Cardiac septum (tissue), 1 donor: ENCODE data around the gene SERPINB4. TPM values are rescaled to one million over a fixed set of nuclear protein-coding genes. Genes with fewer than 3 reads are reported as not detected.

Experiments used
- total RNA-seq: library from RNA; stranded (reverse); fragmentation: NEBNext Ultra II Directional; extraction: Animal tissue kit (Norgen Biotek cat#: 25700); gene quantifications from one replicate; pipeline ENCODE4 v1.2.1, GENCODE V29; 2021
- donor health status: DM: no; HTN: no; CAD: no.

Gene SERPINB4
- total RNA-seq, 1 donor from 2014 or later: not detected

Other genes starting within 250 kb of the SERPINB4 start
- gene VPS4B, start 221.8 kb downstream of the SERPINB4 start, total RNA-seq: 22.4 TPM
- not detected for gene SERPINB5, start 167.3 kb downstream of the SERPINB4 start, total RNA-seq
- gene SERPINB12, start 101.9 kb downstream of the SERPINB4 start, total RNA-seq: not detected
- gene SERPINB13, start 56.9 kb downstream of the SERPINB4 start, total RNA-seq: not detected
- gene SERPINB3, start 17.6 kb upstream of the SERPINB4 start, total RNA-seq: not detected
- gene SERPINB11, start 58.7 kb upstream of the SERPINB4 start, total RNA-seq: not detected
- gene SERPINB7, start 131.2 kb upstream of the SERPINB4 start, total RNA-seq: not detected
- not detected for gene SERPINB2, start 243.4 kb upstream of the SERPINB4 start, total RNA-seq